ENCODE measurements around the gene PALD1.

Gene PALD1

DNA sequence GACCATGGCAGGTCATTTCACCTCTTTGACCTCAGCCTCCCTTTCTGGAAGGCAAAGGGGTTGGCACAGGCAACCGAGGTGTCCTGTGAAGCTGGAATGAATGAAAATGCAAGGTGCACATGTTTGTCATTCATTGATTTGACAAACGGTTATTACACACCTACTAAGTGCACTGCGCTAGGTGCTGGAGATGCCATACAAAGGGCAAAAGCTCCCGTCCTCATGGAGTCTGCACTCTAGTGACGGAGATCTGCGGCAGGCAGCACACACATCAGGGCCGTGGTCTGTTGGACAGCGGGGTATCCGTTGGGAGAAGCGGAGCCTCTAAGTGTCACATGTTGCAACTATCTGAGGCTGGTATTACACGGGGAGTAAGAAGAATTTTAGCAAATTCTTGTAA is 79.7 kb downstream of the PALD1 start:
- H3K36me3 ChIP-seq (ENCODE audit: insufficient read depth) = no peaks in the 10 kb centered on the region
- no peak overlapping the region for H3K9ac ChIP-seq
- no peak overlapping the region; the same call in 1 of the 2 replicates for H3K4me2 ChIP-seq
- H3K4me1 ChIP-seq (ENCODE audit: low read depth, poor library complexity, severe bottlenecking) = peaks cover 7% of the 10 kb centered on the region
- H2AFZ ChIP-seq (ENCODE audit: low read depth) = no peak overlapping the region; the same call in 1 of the 2 replicates
- no peaks in the 10 kb centered on the region for H4K20me1 ChIP-seq (ENCODE audit: insufficient read depth)
- no peak overlapping the region for H3K4me3 ChIP-seq (IDR thresholded peaks at IDR 0.05; ENCODE audit: insufficient read depth, low read depth, low read length)
- no peaks in the 10 kb centered on the region for H3K79me2 ChIP-seq (ENCODE audit: insufficient read depth, low read depth)
- TF ChIP-seq, protein P1, sequence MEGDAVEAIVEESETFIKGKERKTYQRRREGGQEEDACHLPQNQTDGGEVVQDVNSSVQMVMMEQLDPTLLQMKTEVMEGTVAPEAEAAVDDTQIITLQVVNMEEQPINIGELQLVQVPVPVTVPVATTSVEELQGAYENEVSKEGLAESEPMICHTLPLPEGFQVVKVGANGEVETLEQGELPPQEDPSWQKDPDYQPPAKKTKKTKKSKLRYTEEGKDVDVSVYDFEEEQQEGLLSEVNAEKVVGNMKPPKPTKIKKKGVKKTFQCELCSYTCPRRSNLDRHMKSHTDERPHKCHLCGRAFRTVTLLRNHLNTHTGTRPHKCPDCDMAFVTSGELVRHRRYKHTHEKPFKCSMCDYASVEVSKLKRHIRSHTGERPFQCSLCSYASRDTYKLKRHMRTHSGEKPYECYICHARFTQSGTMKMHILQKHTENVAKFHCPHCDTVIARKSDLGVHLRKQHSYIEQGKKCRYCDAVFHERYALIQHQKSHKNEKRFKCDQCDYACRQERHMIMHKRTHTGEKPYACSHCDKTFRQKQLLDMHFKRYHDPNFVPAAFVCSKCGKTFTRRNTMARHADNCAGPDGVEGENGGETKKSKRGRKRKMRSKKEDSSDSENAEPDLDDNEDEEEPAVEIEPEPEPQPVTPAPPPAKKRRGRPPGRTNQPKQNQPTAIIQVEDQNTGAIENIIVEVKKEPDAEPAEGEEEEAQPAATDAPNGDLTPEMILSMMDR (conservative IDR thresholded peaks at IDR 0.05; ENCODE audit: low read depth, low read length) = no peak
- no peaks in the 10 kb centered on the region; the same call in 1 of the 2 replicates for H3K27me3 ChIP-seq (ENCODE audit: insufficient read depth, low read depth)
- no peak overlapping the region for H3K27ac ChIP-seq

DNA sequence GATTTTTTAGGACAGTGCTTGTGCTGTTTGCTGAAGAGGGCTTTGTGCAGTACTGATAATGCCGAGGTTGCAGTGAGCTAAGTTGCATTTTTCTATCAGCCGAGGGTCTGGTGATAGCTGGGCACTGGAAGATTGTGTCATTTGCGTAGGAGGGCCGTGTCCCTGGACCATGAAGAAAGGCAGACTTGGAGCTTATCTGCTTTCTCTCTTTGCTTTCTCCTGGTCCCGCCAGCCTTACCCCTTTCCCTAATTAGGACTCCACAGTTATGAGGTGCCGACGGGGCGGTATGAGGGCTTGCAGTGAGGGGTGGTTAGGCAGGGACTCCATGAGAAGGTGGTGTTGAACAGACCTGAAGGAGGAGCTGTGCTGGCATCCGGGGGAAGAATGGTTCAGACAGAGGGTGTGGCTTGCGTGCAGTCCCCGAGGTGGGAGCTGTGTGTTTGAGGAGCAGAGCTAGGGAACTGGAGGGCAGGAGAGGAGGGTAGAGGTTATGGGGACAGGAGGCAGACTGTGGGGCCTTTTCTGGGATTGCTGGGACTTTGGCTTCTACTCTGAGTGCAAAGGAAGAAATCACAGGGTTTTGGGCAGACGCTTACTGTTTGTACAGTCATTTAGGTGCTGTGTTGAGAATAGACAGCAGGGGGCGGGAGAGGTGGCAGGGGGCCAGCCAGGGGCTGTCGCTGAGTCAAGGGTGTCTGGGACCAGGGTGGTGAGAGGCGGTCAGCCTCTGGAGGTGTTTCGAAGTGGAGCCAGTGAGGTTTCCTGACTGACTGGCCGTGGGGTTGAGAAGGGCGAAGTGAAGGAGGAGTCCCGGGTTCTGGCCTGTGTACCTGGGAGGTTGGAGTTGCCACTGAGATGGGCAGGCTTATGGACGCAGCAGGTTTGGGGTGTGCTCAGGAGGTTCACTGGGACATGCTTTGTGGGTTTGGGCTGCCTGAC is 80.6 kb downstream of the PALD1 start:
- H3K9ac ChIP-seq = no peak overlapping the region; the same call in 1 of the 2 replicates
- H3K4me3 ChIP-seq (IDR thresholded peaks at IDR 0.05; ENCODE audit: insufficient read depth, low read depth, low read length) = no peak overlapping the region
- no peaks in the 10 kb centered on the region for H4K20me1 ChIP-seq (ENCODE audit: insufficient read depth)
- peaks cover 7% of the 10 kb centered on the region for H3K4me1 ChIP-seq (ENCODE audit: low read depth, poor library complexity, severe bottlenecking)
- TF ChIP-seq, protein P1 (conservative IDR thresholded peaks at IDR 0.05; ENCODE audit: low read depth, low read length) = peak; percentile 75
- H3K36me3 ChIP-seq (ENCODE audit: insufficient read depth) = no peaks in the 10 kb centered on the region
- no peaks in the 10 kb centered on the region; the same call in 1 of the 2 replicates for H3K27me3 ChIP-seq (ENCODE audit: insufficient read depth, low read depth)
- H3K27ac ChIP-seq = no peak overlapping the region
- no peaks in the 10 kb centered on the region for H3K79me2 ChIP-seq (ENCODE audit: insufficient read depth, low read depth)
- peak overlapping the region; percentile 71; the same call in 1 of the 2 replicates for H3K4me2 ChIP-seq
- H2AFZ ChIP-seq (ENCODE audit: low read depth) = peak overlapping the region; percentile 55; the same call in 1 of the 2 replicates

DNA sequence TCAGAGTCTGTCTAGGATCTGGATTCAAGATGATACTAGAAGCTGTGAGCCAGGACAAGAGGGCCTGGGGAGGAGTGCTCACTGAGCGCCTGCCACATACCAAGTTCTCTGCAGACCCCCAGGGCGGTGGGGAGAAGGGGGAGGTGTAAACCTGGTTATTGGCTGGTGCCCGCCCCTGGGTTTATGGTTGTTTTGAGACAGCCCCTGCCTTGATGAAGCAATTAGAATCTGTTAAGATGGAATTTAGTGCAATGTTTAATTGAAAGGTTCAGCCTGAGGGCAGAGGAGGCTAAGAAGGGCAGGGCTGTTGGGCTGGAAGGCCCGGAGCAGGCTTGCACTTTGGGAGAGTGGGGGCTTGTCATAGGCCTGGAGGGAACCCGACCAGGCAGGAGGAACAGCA is 81.3 kb downstream of the PALD1 start:
- no peak overlapping the region for H3K9ac ChIP-seq
- peaks cover 7% of the 10 kb centered on the region for H3K4me1 ChIP-seq (ENCODE audit: low read depth, poor library complexity, severe bottlenecking)
- H2AFZ ChIP-seq (ENCODE audit: low read depth) = no peak overlapping the region
- no peaks in the 10 kb centered on the region for H3K79me2 ChIP-seq (ENCODE audit: insufficient read depth, low read depth)
- H3K4me3 ChIP-seq (IDR thresholded peaks at IDR 0.05; ENCODE audit: insufficient read depth, low read depth, low read length) = no peak overlapping the region
- H4K20me1 ChIP-seq (ENCODE audit: insufficient read depth) = no peaks in the 10 kb centered on the region
- TF ChIP-seq, protein P1 (conservative IDR thresholded peaks at IDR 0.05; ENCODE audit: low read depth, low read length) = no peak
- H3K27ac ChIP-seq = no peak overlapping the region
- H3K4me2 ChIP-seq = no peak overlapping the region
- H3K27me3 ChIP-seq (ENCODE audit: insufficient read depth, low read depth) = no peaks in the 10 kb centered on the region; the same call in 1 of the 2 replicates
- H3K36me3 ChIP-seq (ENCODE audit: insufficient read depth) = no peaks in the 10 kb centered on the region

DNA sequence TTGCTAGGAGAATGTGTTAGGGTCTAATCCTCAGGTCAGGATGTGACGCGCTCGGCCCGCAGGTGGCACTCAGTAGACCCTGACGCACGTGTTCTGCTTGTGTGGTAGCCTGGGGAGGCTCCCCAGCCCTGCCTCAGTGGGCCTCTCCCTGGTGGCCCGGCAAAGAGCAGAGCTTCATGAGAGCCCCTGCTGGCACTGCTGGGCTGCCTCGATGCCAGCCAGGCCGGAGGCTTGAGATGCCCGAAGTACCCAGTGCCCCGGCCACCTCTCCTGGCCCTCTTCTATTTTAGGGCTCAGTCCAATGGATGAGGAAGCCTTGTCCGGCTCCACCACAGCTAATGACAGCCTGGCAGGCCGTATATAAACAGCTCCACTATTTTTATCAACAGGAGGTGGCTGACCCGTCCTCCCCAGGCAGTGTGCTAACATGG is 82.0 kb downstream of the PALD1 start:
- no peak overlapping the region for H3K27ac ChIP-seq

More for the DNA sequence above, 82.0 kb downstream of the PALD1 start:
- no peaks in the 10 kb centered on the region; the same call in 1 of the 2 replicates for H3K27me3 ChIP-seq (ENCODE audit: insufficient read depth, low read depth)
- no peaks in the 10 kb centered on the region for H4K20me1 ChIP-seq (ENCODE audit: insufficient read depth)
- H3K4me1 ChIP-seq (ENCODE audit: low read depth, poor library complexity, severe bottlenecking) = peaks cover 7% of the 10 kb centered on the region
- no peaks in the 10 kb centered on the region for H3K36me3 ChIP-seq (ENCODE audit: insufficient read depth)
- no peaks in the 10 kb centered on the region for H3K79me2 ChIP-seq (ENCODE audit: insufficient read depth, low read depth)
- H3K4me3 ChIP-seq (IDR thresholded peaks at IDR 0.05; ENCODE audit: insufficient read depth, low read depth, low read length) = no peak overlapping the region
- H2AFZ ChIP-seq (ENCODE audit: low read depth) = no peak overlapping the region
- no peak overlapping the region for H3K4me2 ChIP-seq
- H3K9ac ChIP-seq = no peak overlapping the region
- TF ChIP-seq, protein P1 (conservative IDR thresholded peaks at IDR 0.05; ENCODE audit: low read depth, low read length) = no peak

All from KMS-11 (cell line).